ENCODE data around the gene ESRP2.

ESRP2 gene

DNA sequence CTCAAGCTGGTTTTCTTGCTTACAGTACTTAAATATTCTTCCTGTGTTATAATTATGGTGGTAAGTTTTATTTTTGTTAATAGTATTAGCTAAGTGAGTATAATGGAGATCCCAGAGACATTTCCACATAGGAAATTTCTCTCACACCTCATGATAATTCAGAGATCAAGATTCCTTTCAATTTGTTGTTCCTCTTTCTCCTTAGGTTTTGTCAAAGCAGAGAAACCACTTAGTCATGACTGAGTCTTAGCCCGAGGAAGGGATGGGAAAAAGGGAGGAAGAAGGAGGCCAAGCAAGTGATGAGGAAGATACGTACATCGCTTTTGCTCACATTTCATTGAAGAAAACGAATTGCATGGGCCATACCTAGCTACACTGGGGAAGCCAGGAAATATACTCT is 18.4 kb downstream of the ESRP2 start:
- DNase-seq (ENCODE audit: low read depth in 2 of 2), result no peak

DNA sequence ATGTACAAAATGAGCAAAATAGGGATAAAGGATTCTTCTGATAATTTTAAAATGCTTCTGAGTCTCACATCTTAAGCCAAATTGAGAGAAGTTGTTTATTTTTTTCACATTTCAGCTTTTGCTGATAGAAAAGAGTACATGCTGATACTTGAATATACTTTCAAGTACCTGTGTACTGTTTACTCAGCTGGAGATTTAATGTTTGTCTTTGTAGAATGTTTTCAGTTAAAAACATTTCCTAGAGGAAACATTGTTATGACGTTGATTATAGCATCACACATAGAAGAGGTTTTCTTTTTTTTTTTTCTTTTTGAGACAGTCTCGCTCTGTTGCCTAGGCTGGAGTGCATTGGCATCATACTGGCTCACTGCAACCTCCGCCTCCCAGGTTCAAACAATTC is 19.7 kb downstream of the ESRP2 start:
- DNase-seq (ENCODE audit: low read depth in 2 of 2), result no peak

DNA sequence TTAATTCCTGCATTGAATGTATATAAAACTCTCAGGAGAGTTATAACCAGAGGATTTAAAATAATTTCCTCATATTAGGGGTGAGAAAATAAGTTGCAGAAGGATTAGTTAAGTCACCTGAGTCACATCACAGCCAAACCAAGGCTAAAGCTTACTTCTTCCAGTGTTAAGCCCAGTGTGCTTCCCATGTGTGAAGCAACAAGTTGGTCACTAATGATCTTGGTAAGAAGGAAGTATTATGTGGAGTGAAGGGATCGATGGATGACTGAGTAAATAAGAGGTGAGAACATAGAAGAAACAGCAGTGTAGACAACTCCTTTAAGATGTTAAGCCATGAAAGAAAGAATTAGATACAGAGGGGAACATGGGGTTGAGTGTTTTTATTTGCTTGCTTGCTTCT is 20.6 kb downstream of the ESRP2 start:
- DNase-seq (ENCODE audit: low read depth in 2 of 2), result no peak

DNA sequence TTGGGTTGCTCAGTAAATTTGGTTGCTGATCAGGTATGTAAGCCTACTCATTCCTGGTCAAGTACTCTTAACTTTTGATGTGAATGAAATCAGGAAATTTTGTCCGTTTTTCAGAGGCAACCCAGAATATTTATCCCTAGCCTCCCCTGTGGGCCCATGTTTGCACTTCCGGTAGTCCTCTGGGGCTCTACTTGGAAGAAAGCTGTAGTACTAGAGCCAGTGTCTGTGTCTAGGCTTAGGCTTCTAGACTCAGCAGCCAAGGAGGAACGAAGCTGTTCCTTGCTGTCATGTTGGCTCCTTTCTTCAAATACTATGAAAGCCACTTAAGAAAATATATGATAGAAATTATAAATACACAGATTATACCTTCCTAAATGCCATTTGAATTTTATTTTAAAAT is 21.2 kb downstream of the ESRP2 start:
- no peak for DNase-seq (ENCODE audit: low read depth in 2 of 2)

DNA sequence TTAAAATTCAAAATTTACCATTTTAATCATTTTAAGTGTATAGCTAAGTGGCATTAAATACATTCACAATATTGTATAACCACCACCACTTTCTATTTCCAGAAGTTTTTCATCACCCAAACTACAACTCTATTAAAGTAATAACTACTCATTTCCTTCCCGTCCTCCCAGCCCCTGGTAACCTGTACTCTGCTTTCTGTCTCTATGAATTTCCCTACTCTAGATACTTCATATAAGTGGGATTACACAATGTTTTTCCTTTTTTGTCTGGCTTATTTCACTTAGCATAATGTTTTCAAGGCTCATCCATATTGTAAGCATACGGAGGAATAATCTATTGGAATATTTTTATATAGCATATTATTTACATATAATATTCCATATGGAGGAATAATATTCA is 29.7 kb downstream of the ESRP2 start:
- no peak for DNase-seq (ENCODE audit: low read depth in 2 of 2)

DNA sequence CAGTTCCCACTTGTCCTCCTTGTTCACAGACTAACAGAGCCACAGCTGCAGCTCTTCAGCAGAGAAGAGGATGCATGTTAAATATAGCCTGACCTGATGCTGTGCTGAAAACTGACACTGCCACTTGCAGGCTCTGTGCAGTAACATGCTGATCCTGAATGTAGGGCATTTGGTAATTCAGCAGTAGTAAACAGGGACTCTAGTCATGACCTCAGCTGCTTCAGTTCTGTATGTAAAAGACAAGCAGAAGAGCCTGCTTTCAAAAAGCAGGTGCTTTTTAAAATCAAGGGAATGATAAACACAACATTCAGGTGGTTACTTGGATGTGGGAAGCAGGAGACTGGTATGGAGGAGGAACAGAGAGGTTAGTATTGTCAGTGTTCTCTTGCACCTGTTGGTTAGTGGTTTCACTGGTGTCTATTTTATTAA is 33.8 kb downstream of the ESRP2 start:
- DNase-seq (ENCODE audit: low read depth in 2 of 2), result no peak

DNA sequence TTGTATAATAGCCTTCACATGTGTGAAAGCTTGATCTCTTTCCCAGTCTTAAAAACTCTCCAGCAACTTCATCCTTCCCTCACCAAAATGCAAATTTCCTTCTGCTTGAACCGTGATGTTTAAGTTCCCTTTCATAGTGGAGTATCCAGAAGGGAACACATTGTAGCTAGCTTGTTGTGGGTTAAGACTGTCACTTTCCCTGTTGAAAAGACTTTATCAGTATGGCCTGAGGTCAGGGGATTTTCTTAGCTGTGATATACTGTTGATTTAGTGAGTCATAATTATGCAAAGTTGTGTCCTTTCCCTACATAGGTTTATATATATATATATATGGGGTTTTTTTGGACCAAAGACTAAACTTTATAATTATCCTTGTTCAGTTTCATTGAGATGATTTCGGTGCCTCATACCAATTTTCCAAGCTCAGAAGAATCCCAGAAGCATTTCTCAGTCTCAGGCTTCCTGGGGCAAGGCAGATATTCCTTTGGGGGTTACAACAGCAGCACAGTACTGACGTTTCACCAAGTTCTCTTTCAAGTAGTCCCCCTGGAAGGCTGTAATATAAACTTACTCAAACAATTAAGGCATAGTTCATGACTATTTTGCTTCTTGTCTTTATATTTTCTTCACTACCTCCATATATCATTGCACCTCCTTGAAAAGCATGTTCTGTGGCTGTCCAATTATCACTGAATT is 35.7 kb downstream of the ESRP2 start:
- no peak for DNase-seq (ENCODE audit: low read depth in 2 of 2)

DNA sequence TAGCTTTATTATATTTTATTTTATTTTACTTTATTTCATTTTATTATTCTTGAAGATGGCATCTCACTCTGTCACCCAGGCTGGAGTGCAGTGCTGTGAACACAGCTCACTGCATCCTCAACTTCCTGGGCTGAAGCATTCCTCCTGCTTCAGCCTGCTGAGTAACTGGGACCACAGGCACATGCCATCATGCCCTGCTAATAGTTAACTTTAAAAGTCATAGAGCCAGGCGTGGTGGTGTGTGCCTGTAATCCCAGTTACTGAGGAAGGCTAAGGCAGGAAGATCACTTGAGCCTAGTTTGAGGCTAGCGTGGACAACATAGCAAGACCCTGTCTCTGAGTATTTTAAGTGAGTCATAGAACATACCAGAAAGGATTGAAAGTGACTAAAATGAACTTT is 38.7 kb downstream of the ESRP2 start:
- DNase-seq (ENCODE audit: low read depth in 2 of 2), result no peak

DNA sequence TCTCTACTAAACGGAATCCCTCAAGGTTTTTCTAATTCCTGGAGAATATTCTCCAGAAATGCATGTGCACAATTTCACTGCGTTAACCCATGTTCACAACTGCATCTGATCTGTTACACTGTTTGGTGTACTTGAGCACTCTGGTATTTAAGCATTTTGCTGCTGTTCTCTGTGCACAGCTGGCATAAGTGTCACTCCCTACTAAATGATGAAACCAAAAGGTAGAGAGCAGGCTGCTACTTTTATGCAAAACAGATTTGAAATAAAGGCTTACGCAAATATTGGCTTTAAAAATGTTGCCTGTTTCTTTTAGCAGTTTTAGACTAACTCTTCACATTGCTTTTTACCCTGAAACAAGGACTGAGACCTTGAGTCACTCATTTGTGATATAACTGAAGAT is 41.7 kb downstream of the ESRP2 start:
- DNase-seq (ENCODE audit: low read depth in 2 of 2), result no peak

DNA sequence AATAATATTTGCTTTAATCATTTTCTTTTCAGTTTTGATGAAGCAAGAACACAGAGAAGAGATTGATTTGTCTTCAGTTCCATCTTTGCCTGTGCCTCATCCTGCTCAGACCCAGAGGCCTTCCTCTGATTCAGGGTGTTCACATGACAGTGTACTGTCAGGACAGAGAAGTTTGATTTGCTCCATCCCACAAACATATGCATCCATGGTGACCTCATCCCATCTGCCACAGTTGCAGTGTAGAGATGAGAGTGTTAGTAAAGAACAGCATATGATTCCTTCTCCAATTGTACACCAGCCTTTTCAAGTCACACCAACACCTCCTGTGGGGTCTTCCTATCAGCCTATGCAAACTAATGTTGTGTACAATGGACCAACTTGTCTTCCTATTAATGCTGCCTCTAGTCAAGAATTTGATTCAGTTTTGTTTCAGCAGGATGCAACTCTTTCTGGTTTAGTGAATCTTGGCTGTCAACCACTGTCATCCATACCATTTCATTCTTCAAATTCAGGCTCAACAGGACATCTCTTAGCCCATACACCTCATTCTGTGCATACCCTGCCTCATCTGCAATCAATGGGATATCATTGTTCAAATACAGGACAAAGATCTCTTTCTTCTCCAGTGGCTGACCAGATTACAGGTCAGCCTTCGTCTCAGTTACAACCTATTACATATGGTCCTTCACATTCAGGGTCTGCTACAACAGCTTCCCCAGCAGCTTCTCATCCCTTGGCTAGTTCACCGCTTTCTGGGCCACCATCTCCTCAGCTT is 45.0 kb downstream of the ESRP2 start:
- DNase-seq (ENCODE audit: low read depth in 2 of 2), result no peak

DNA sequence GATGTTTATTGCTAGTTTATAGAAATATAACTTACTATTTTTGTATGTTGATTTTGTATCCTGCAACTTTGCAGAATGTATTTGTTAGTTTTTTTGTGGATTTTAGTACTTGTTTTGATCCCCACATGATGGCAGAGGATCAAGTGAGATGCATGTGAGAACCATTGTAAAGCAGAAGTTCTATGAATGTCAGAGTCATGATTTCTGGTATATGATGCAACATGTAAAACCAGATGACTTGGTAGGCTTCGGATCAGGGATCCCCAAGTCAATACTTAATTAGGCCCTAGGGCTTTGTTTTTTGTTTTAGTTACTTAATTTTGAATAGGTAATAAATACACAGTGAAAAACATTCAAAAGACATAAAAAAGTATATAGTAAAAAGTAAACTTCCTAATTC is 45.8 kb downstream of the ESRP2 start:
- no peak for DNase-seq (ENCODE audit: low read depth in 2 of 2)

DNA sequence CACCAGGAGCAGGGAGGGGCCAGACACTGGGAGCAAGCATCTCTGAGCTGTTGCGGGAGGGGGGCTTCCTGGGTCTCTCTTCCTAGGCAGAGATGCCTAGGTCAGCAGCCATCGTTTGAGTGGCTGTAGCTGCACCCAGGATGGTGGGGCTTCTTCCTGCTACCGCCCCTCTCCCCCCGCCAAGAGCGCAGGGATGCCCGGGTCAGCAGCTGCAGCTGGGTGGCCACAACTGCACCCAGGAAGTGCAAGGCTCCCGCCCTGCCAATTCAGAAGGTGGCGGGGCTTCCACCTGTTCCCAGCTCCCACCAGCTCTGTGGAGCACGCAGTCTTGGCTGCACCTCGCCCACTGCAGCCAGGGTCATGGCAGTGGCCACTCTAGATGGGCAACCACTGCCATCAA is 47.8 kb downstream of the ESRP2 start:
- no peak for DNase-seq (ENCODE audit: low read depth in 2 of 2)

DNA sequence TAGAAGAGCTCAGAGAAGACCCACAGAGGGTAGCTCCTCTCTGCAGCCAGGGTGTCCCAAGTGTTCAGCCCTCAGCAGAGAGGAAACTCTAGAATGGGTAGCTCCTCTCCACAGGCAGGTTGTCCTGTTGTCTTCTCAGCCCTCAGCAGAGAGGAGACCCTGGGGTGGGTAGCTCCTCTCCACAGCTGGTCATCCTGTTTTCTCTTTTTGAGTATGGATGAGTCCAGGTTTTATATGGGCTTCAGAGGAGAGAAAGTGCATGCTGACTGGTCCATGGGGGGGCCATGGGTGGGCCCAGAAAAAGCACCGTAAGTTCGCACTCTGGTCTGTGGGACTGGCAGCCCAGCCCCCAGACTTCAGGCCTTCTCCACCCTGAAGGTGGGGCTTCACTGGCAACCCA is 48.4 kb downstream of the ESRP2 start:
- no peak for DNase-seq (ENCODE audit: low read depth in 2 of 2)

DNA sequence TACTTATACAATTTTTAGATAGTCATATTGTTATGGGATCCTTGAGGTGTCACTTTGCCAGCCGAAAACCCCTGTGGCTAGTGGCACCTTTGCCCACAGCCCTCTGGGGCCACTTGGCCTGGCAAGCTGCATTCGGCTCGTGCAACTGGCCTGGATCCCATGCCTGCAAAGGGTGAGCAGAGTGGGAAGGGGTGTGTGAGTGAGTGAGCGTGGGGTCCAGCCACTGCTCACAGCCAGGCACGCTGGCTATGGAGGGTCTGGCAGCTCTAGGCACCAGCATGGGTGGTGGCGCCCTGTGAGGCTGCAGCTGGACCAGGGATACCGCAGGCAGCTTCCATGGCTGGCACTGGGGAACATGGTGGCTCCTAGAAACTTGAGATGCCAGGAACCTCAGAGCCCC is 49.0 kb downstream of the ESRP2 start:
- no peak for DNase-seq (ENCODE audit: low read depth in 2 of 2)

DNA sequence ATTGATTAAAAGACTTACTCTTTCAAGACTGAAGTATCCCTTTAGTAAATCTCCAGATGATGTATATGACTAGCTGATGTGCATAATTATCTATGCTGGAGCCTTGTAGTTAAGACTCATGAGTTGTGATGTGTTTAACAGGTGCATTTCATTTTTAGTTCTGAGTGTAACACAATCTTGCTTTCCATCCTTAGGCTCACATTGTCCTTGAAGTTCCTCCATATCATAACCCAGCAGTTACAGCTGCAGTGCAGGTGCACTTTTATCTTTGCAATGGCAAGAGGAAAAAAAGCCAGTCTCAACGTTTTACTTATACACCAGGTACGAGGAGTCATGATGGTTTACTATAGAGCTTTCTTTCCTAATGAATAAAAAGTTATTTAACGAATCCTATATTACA is 52.9 kb downstream of the ESRP2 start:
- no peak for DNase-seq (ENCODE audit: low read depth in 2 of 2)

DNA sequence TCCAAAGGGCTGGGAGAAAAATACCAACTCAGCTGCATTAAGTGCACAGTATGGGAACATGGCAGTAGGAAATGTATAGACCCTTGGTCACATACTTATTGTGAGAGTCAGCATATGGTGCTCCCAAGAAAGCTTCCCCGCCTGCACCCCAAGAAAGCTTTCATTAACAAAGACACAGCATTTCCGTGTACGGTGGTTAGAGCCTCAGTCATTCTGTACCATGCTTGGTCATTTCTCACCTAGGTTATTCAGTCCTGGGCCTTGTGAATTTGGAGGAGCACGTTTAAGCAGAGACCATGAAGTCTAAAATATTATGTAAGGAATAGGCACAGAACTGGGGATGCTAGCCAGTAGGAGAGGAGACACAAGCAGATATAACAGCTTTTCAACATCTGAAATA is 56.1 kb downstream of the ESRP2 start:
- no peak for DNase-seq (ENCODE audit: low read depth in 2 of 2)

DNA sequence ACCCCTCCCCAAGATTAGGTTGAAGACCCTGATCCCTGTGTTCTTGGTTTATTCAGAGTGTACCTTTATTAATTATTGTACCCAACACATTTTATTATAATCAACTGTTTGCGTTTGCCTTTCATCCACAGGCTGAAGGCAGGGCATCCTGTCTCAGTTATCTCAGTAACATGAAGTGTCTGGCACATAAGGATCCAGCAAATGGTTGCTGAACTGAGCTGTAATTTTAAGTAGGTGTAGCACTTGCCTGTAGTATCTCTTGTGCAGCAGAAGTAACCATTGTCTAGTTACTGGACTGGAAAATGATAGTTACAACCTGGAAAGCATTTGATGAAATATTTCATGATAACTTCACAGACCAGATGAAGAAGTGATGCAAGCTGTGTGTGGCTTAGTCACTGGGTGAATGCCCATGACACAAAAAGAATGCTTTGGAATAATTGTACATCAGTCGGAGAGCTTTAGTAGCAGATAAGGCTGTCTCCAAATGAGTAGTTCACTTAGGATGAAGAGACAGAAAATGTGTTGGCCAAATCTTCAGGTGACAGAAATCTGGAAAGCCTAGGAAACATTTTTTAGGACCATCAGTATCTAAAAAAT is 56.6 kb downstream of the ESRP2 start:
- DNase-seq (ENCODE audit: low read depth in 2 of 2), result no peak
